GM18861 (cell line): ENCODE results near the gene WNK1.

Experiments used
- ATAC-seq: cut with Tn5 transposase; IDR thresholded peaks from one replicate; pipeline ENCODE4 v1.9.1; 2021; ENCODE audit not compliant: unreplicated experiment

WNK1 gene

GRCh38 chr12:851343-851742, 99.0 kb downstream of the WNK1 start:
- no peak for ATAC-seq

DNA sequence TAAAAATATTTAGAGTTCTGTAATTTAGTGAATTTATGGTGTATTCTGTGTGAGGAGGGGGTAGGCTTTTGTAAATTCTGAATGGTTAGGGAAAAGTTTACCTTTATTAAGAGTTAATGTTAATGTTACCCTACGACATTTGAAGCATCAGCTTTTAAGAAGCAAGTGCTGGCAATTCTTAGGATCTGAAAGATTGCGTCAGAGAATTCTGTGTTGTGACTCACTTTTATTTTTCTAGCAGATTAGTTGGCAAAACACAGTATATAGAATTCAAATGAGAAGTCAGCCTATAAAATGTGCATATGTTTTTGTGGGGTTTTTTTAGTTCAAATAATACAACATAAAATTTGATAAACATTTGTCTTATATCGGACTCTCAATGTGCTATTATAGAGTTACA, 99.5 kb downstream of the WNK1 start:
- ATAC-seq: no peak

DNA sequence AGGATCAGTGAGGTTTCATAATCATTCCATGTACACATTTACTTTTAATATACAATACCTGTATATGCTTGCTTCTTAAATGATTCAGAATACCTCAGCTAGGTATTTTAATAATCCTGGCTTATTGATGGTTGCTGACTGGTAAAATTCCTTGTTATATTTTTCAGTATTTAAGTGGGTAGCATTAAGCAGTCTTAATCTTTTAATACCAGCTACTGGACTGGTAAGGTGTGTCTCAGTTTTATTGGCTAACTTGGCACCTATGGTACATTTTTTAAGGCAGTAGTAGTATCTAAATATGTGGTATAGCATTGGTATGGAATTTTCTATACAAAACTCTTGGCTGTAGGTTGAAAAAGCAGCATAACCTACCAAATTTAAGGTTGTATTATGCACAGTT, 100.5 kb downstream of the WNK1 start:
- no peak for ATAC-seq

DNA sequence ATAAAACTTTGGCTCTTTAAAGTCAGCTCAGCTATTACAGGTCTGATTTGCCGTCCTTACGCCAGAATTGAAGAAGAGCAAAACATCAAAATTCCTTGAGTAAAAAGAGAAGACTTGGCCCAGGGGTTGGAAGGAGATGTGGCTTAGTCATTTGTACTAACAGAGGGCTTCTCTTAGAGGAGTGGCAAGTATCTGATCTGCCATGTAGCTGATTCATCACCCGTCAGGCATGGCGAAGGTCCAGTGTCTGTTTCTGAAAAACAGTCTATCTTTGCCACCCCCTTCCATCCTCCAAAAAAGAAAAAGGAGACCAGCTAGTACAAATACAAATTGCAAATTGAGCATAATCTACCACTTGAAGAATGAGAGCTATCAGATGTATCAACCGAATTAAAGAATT, 105.2 kb downstream of the WNK1 start:
- no peak for ATAC-seq

DNA sequence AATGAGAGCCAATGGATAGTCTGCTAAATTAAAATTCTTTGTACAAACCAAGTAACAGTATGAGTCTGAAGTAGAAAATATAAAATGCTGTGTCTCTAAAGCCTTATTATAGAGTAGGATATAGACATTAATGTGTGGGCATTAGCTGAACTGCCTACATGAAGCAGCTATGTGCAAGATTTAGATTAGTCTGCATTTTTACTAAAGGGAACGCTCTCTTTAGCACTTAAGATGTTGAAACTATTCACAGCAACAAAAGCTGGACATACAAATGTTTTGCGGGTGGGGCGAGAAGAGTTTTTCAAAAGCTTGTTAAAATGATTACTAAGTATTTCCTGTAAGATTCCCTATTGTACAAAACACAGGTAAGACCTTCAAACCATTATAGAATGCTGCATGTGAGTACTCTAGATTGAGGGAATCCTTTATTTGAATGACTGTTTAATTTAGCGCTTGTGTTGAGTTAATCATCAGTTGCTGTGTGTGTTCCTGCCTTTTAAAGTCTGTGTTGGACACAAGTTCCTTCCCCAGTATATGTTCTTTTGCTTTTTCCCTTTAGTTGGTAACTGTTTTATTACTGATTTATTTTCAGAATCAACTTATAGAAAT, 110.0 kb downstream of the WNK1 start:
- ATAC-seq: no peak

- ATAC-seq: no peak
These were observed 110.9 kb downstream of the WNK1 start for GRCh38 chr12:863285-863684.

GRCh38 chr12:865614-866013, 113.2 kb downstream of the WNK1 start:
- ATAC-seq: no peak

- no peak for ATAC-seq
These were observed 115.5 kb downstream of the WNK1 start for GRCh38 chr12:867905-868304.

DNA sequence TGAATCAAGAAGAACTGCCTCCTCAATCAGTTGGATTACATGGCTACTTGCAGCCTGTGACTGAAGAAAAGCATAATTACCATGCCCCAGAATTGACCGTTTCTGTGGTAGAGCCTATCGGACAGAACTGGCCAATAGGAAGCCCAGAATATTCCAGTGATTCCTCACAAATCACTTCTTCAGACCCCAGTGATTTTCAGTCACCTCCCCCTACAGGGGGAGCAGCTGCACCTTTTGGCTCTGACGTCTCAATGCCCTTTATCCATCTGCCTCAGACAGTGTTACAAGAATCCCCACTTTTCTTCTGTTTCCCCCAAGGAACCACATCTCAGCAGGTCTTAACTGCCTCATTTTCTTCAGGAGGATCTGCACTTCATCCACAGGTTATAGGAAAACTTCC, 116.3 kb downstream of the WNK1 start:
- ATAC-seq: no peak

- ATAC-seq: no peak
These were observed 118.0 kb downstream of the WNK1 start for GRCh38 chr12:870378-870777.

GRCh38 chr12:873954-874353, 121.6 kb downstream of the WNK1 start:
- ATAC-seq: no peak

- ATAC-seq: no peak
These were observed 127.3 kb downstream of the WNK1 start for GRCh38 chr12:879641-880040.

DNA sequence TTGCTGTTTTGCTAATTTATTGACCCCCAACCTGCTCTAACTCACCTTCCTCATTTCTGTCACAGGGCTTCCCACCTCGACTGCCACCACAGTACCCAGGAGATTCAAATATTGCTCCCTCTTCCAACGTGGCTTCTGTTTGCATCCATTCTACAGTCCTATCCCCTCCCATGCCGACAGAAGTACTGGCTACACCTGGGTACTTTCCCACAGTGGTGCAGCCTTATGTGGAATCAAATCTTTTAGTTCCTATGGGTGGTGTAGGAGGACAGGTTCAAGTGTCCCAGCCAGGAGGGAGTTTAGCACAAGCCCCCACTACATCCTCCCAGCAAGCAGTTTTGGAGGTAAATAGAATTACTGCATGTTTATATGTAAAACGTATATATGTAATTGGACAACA, 128.3 kb downstream of the WNK1 start:
- ATAC-seq: no peak

GRCh38 chr12:884746-885414, 132.5 kb downstream of the WNK1 start:
- ATAC-seq: no peak

DNA sequence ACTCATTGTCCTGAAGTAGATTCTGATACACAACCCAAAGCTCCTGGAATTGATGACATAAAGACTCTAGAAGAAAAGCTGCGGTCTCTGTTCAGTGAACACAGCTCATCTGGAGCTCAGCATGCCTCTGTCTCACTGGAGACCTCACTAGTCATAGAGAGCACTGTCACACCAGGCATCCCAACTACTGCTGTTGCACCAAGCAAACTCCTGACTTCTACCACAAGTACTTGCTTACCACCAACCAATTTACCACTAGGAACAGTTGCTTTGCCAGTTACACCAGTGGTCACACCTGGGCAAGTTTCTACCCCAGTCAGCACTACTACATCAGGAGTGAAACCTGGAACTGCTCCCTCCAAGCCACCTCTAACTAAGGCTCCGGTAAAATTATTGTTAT, 133.3 kb downstream of the WNK1 start:
- ATAC-seq: no peak

- no peak for ATAC-seq
These were observed 133.8 kb downstream of the WNK1 start for GRCh38 chr12:886206-886605.

DNA sequence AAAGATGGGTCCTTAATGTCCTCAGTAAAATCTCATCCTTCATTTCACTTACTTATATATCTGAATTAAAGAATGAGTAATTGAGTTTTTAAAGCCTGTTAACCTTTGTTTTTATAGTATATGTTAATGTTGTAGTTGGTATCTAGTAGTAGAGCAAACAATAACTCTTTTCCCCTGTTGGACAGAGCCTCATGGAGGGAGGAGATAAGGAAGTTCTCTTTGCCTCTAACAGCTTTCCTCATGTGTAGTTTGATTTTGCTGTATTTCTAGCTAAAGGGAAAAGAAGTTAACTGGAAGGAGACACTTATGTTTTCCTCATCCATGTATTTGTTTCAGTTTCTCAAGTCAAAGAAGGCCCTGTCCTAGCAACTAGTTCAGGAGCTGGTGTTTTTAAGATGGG, 141.8 kb downstream of the WNK1 start:
- no peak for ATAC-seq

- no peak for ATAC-seq
These were observed 143.7 kb downstream of the WNK1 start for GRCh38 chr12:896031-896430.

DNA sequence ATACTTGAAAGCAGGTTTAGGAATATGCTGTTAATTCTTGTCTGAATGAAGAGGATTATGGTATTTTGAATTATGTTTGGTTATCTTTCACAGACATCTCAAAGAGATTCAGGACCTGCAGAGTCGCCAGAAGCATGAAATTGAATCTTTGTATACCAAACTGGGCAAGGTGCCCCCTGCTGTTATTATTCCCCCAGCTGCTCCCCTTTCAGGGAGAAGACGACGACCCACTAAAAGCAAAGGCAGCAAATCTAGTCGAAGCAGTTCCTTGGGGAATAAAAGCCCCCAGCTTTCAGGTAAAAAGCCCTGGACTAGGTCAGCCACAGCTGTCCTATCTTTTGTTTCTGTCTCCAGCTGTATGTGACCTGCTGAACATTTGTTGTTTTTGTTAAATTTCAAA, 145.0 kb downstream of the WNK1 start:
- ATAC-seq: no peak

DNA sequence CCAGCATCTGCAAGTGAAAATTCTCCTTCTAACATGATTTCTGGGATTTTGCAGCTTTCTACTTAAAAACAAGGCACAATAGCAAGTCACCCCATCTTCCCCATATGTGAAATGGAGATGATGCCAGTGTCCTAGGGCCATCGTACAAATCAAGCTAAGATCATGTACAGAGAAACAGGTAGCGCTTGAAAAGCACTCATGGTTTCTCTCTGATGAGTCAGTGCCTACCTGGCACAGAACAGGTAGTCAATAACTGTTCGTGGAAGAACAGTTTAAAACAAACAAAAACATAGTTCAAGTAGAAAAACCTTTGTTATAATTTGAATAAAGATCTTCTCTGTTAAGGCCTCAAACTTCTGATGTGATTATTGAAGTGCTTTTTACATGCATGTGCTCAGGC, 150.2 kb downstream of the WNK1 start:
- no peak for ATAC-seq

- ATAC-seq: no peak
These were observed 150.7 kb downstream of the WNK1 start for GRCh38 chr12:903055-903454.

GRCh38 chr12:904010-904414, 151.6 kb downstream of the WNK1 start:
- no peak for ATAC-seq
